RWPE1 (cell line): ENCODE measurements around the gene LCAT.

Experiments used
- CTCF ChIA-PET: fragments of 350-600 bp; sonication (Branson Sonifier 250); formaldehyde crosslinking; extraction: SDS; loops from one replicate; lab custom pipeline; 2021; lab: Yijun Ruan, JAX
- POLR2A ChIA-PET: fragments of 400-600 bp; formaldehyde crosslinking; extraction: SDS; loops from one replicate; lab custom pipeline; 2020; ENCODE audit warnings: antibody characterized with exemption; ENCODE audit not compliant: low non-redundant PET; lab: Yijun Ruan, JAX
- DNase-seq: peaks from one replicate; pipeline ENCODE4 v3.0.0; 2012; ENCODE audit warnings: low spot score
- H3K27ac ChIP-seq: fragments of 450-650 bp; 2 replicates; pipeline ENCODE4 v1.5.1; 2017
- CTCF ChIP-seq: fragments of 450-650 bp; conservative IDR thresholded peaks from 2 replicates; pipeline ENCODE4 v1.5.1; 2017; ENCODE audit warnings: low read depth, mild to moderate bottlenecking

Gene LCAT

GRCh38 chr16:67923414-67924116, 20.4 kb downstream of the LCAT start:
- ChIA-PET CTCF (interaction anchor here (0.7 to 1.5 kb wide), 2 partner anchors 105 to 107 kb away, joined by 3 to 8 read pairs; no protein-coding TSS in a partner anchor), POLR2A (no interaction called here)
- TF ChIP-seq CTCF, result no peak
- peak overlapping the region; percentile 8 for H3K27ac ChIP-seq
- no peak for DNase-seq

- H3K27ac ChIP-seq, result peak overlapping the region; percentile 31
- DNase-seq, result no peak
- POLR2A ChIA-PET, result no interaction called here
- CTCF ChIA-PET, result interaction anchor here (0.7 to 1.5 kb wide), 2 partner anchors 104 to 106 kb away, joined by 3 to 8 read pairs; no protein-coding TSS in a partner anchor
- no peak for TF ChIP-seq CTCF
Measured at GRCh38 chr16:67922740-67923139, 21.2 kb downstream of the LCAT start.

- H3K27ac ChIP-seq, result peak overlapping the region; percentile 31
- ChIA-PET CTCF (interaction anchor here (0.5 to 1.5 kb wide), 3 partner anchors 103 to 154 kb away, joined by 3 to 9 read pairs (median 8); no protein-coding TSS in a partner anchor), POLR2A (no interaction called here)
- TF ChIP-seq CTCF, result no peak
- DNase-seq, result no peak
Measured at GRCh38 chr16:67922221-67922620, 21.7 kb downstream of the LCAT start.

- ChIA-PET POLR2A (no interaction called here), CTCF (interaction anchor here (0.6 to 0.8 kb wide), 3 partner anchors 36 to 103 kb away, joined by 3 to 4 read pairs (median 4); partner anchors contain the start of gene NRN1L)
- no peak for DNase-seq
- 0 out of 2 replicates have a peak overlapping the region, but pooled peaks have one; percentile 6 for H3K27ac ChIP-seq
- TF ChIP-seq CTCF, result no peak
Measured at GRCh38 chr16:67919622-67920221, 24.2 kb downstream of the LCAT start.

- peak; percentile 87 for DNase-seq
- TF ChIP-seq CTCF, result no peak
- CTCF ChIA-PET, result interaction anchor here (0.7 to 1.3 kb wide), 2 partner anchors 11 to 101 kb away, joined by 3 read pairs; no protein-coding TSS in a partner anchor
- POLR2A ChIA-PET, result no interaction called here
- peak overlapping the region; percentile 79 for H3K27ac ChIP-seq
Measured at GRCh38 chr16:67917852-67918236, 26.1 kb downstream of the LCAT start.

- no peak for TF ChIP-seq CTCF
- ChIA-PET POLR2A (no interaction called here), CTCF (interaction anchor here (0.7 to 1.3 kb wide), 4 partner anchors 11 to 100 kb away, joined by 3 read pairs; no protein-coding TSS in a partner anchor)
- no peak for DNase-seq
- H3K27ac ChIP-seq, result peak overlapping the region; percentile 79
Measured at GRCh38 chr16:67917140-67917851, 26.6 kb downstream of the LCAT start.
